ENCODE data around the gene PCDHGA9.

Gene PCDHGA9

GRCh38 chr5:141402553-141403243 is at the start of gene PCDHGA9:
Gene PCDHGA9 (plus strand): TSS chr5:141402778. CDS start chr5:141402953, 175 bp downstream.
- TF ChIP-seq CTCF (IDR thresholded peaks at IDR 0.05; ENCODE audit: extremely low read depth, missing control alignments), result no peak
- no peak for DNase-seq (ENCODE audit: low spot score)

GRCh38 chr5:141354900-141355469 is 47.6 kb upstream of the PCDHGA9 start, which contains the start of gene PCDHGA4:
Gene PCDHGA4 (plus strand): TSS chr5:141355021. CDS start chr5:141355108, 87 bp downstream.
- no peak for DNase-seq (ENCODE audit: low spot score)
- TF ChIP-seq CTCF (IDR thresholded peaks at IDR 0.05; ENCODE audit: extremely low read depth, missing control alignments), result peak; percentile 13

- TF ChIP-seq CTCF (IDR thresholded peaks at IDR 0.05; ENCODE audit: extremely low read depth, missing control alignments), result no peak
Observed at GRCh38 chr5:141355641-141356040, 46.9 kb upstream of the PCDHGA9 start.

GRCh38 chr5:141356133-141356532 is 46.4 kb upstream of the PCDHGA9 start:
- no peak for TF ChIP-seq CTCF (IDR thresholded peaks at IDR 0.05; ENCODE audit: extremely low read depth, missing control alignments)
- no peak for DNase-seq (ENCODE audit: low spot score)

More at GRCh38 chr5:141355641-141356040, 46.9 kb upstream of the PCDHGA9 start:
- no peak for DNase-seq (ENCODE audit: low spot score)

GRCh38 chr5:141356950-141357349 is 45.6 kb upstream of the PCDHGA9 start:
- no peak for TF ChIP-seq CTCF (IDR thresholded peaks at IDR 0.05; ENCODE audit: extremely low read depth, missing control alignments)

GRCh38 chr5:141359790-141360426 is 42.7 kb upstream of the PCDHGA9 start, which contains the start of gene PCDHGB2:
Gene PCDHGB2 (plus strand): TSS chr5:141359994. CDS start chr5:141360136, 142 bp downstream.
- TF ChIP-seq CTCF (IDR thresholded peaks at IDR 0.05; ENCODE audit: extremely low read depth, missing control alignments), result no peak
- peak; percentile 65 for DNase-seq (ENCODE audit: low spot score)

More at GRCh38 chr5:141356950-141357349, 45.6 kb upstream of the PCDHGA9 start:
- no peak for DNase-seq (ENCODE audit: low spot score)

- no peak for TF ChIP-seq CTCF (IDR thresholded peaks at IDR 0.05; ENCODE audit: extremely low read depth, missing control alignments)
- DNase-seq (ENCODE audit: low spot score), result no peak
Observed at GRCh38 chr5:141360685-141361084, 41.9 kb upstream of the PCDHGA9 start.
